GM19238 (cell line): ENCODE data around the gene HERC4.

Source experiments
- DNase-seq: peaks from one replicate; pipeline ENCODE4 v3.0.0; 2011; ENCODE audit warnings: low spot score; ENCODE audit not compliant: insufficient read length

HERC4 gene, protein sequence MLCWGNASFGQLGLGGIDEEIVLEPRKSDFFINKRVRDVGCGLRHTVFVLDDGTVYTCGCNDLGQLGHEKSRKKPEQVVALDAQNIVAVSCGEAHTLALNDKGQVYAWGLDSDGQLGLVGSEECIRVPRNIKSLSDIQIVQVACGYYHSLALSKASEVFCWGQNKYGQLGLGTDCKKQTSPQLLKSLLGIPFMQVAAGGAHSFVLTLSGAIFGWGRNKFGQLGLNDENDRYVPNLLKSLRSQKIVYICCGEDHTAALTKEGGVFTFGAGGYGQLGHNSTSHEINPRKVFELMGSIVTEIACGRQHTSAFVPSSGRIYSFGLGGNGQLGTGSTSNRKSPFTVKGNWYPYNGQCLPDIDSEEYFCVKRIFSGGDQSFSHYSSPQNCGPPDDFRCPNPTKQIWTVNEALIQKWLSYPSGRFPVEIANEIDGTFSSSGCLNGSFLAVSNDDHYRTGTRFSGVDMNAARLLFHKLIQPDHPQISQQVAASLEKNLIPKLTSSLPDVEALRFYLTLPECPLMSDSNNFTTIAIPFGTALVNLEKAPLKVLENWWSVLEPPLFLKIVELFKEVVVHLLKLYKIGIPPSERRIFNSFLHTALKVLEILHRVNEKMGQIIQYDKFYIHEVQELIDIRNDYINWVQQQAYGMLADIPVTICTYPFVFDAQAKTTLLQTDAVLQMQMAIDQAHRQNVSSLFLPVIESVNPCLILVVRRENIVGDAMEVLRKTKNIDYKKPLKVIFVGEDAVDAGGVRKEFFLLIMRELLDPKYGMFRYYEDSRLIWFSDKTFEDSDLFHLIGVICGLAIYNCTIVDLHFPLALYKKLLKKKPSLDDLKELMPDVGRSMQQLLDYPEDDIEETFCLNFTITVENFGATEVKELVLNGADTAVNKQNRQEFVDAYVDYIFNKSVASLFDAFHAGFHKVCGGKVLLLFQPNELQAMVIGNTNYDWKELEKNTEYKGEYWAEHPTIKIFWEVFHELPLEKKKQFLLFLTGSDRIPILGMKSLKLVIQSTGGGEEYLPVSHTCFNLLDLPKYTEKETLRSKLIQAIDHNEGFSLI

DNA sequence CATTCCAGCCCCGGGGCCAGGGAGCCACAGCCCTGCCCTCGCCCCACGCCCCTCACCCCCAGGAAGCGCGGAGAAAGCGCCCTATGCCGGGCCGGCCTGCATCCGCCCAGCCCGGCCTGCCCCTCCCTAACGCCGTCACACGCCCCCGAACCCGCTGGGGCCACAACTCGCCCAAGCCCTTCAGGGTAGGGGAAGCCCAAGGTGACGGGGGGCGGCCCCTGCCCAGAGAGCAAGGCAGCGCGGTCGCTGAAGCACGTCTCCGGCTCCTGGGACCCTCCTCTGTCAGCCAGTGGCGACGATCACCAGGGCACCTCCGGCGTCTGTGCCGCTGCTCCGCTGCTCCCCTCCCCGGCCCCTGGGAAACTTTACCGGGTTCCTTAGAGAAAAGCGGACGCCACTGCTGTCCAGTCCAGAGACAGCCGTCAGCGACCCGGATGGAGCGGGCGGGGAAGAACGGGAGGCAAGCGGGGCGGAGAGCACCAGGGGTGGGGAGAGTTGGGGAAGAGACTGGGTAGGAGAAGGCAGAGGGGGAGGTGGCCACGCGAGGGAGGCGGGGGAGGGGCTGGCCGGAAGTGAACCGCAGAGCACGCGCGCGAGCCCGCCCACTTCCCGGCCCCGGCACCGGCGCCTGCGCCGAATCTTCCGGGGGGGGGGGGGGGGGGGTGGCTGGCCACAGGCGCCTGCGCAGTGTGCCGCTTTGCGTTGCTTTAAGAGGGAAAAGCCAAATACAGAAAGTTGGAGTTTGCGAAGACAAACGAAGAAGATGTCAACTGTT is at the start of gene HERC4:
Gene HERC4 (minus strand): TSS at position 509 of the 775 bp plus-strand sequence. CDS start 2,175 bp downstream, outside the sequence.
- DNase-seq = peak; percentile 76

DNA sequence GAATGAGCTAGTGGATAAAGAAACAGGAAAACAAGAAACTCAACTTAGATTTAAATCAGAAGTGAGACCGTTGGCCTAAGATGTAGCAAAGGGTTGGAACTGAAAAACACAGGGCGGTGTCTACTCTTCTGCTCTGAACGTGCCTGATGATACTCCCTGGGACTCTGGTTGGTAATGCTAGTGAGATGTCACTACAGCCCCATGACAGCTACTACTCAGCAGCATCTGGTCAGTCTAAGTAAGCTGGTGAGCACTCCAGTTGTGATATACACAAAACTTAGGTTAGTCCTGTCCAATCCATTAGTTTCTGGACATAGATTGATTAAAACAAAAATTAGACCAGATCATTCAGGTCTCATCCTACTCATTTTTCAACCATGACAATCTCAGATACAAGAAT is 49.6 kb upstream of the HERC4 start:
- no peak for DNase-seq

DNA sequence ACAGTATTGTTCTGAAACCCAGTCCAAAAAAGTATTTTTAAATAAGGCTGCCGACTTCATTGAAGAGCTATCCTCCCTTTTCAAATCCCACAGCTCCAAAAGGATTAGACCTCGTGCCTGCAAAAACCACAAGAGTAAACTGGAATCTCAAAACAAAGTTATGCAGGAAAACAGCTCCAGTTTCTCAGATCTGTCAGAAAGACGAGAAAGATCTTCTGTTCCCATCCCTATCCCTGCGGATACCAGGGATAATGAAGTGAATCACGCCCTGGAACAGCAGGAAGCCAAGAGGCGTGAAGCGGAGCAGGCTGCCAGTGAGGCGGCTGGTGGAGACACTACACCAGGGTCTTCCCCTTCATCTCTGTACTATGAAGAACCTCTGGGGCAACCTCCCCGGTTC is 46.8 kb upstream of the HERC4 start:
- DNase-seq = no peak

DNA sequence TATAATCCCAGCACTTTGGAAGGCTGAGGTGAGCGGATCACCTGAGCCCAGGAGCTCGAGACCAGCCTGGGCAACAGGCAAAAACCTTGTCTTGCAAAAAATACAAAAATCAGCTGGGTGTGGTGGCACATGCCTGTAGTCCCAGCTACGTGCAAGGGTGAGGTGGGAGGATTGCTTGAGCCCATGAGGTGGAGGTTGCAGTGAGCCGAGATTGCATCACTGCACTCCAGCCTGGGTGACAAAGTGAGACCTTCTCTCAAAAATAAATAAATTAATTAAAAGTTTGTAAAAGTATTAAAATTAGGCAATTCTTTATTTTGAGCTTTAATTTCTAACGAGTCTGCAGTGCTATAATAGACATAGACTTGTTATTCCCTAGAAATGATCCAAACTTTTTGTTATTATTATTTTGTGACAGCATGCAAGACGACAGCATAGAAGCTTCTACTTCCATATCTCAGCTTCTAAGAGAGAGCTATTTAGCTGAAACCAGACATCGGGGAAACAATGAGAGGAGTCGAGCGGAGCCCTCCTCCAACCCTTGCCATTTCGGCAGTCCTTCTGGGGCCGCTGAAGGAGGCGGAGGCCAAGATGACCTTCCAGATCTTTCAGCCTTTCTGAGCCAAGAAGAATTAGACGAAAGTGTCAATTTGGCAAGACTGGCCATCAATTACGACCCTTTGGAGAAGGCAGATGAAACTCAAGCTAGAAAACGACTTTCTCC is 46.1 kb upstream of the HERC4 start:
- DNase-seq = no peak

DNA sequence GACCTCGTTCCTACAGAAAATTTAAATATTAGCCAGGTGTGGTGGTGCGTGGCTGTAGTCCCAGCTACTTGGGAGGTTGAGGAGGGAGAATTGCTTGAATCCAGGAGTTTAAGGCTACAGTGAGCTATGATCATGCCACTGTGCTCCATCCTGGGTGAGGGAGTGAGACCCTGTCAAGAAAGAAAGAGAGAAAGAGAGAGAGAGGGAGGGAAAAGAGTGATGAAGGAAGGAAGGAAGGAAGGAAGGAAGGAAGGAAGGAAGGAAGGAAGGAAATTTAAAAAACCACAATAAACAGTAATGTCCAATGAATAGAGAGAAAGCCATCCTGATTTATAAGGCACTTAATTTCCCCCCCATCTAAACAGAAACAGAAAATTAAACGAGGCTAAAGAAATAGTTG is 43.6 kb upstream of the HERC4 start:
- no peak for DNase-seq

DNA sequence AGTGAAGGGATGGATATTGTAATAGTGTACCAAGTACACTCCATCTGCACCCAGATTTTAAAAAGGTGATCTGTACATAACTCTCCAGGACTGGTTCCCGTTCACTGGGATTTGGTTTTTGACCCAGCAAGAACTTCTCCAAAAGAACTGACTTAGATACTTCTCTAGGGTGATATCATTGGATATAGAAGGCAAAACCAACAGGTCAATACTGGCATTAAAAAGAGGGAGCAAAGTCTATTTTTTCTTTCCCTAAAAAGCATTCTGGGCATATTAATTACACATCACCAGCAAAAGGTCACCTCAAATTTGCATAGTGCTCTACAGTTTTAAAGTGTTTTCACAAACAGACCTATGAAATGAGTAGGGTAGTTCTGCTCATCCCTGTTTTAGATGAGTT is 37.8 kb upstream of the HERC4 start:
- DNase-seq = no peak

DNA sequence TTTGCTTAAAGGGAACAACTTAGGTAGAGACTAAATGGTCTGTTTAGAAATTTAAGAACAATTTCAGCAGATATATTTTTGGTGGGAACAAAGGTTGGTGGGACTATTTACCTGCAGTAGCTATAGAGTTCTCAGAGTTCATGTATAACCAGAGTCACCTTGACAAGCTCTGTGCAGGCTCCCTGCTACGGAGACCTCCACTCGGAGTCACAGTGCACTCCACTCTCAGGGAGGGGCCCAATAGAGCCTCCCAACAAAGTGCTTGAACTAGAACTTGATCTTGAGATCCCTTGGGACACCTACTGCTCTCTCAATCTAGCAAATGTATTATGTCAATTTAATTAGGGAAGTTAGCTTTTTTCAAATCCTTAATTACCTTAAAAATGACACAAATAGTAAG is 36.5 kb upstream of the HERC4 start:
- DNase-seq = no peak

DNA sequence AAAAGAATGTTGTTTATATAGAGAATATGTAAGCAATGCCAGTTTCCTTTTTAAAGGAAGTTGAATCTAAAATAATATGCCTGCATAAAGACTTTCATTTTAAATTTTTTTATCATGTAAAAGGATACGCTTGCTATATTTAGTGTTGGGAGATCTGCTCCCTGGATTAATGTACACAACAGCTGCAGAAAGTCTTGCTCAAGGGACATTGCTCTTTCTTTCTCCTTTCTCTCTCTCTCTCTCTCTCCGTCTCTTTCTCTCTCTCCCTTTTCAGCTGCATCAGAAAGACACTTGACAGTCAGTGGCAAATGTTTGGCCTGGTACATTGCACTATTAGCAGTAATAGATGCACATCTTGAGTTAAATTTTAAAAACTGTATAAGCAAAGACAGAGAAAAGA is 34.9 kb upstream of the HERC4 start:
- no peak for DNase-seq

DNA sequence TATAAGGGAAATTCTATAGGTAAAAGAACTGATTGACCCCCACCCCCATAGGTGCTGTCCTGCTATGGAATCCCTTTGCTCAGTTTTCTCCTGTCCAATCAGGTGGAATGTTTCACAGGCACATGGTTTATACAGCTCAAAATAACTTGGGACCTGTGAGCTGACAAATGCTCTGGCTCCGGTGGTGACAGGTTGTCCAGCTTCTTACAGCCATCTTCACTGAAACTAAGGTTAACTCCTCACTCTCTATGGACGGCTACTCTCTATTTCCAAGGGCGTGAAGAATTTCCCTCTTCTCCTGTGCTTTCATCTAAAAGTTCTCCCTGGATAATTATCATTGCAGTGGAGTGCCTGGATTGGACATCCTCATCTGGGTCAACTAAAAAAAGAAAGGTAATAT is 34.2 kb upstream of the HERC4 start, which contains the start of gene MYPN:
Gene MYPN (plus strand): TSS at position 158 of the 400 bp plus-strand sequence. CDS start 11,951 bp downstream, outside the sequence.
- no peak for DNase-seq

DNA sequence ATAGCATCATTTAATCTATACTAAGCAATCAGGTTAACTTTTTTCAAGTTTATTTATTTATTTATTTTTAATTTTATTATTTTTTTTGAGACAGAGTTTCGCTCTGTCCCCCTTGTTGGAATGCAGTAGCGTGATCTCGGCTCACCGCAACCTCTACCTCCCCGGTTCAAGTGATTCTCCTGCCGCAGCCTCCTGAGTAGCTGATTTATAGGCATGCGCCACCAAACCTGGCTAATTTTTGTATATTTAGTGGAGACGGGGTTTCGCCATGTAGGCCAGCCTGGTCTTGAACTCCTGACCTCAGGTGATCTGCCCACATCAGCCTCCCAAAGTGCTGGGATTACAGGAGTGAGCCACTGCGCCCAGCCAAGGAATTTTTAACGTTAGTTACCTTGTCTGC is 33.6 kb upstream of the HERC4 start:
- DNase-seq = no peak

DNA sequence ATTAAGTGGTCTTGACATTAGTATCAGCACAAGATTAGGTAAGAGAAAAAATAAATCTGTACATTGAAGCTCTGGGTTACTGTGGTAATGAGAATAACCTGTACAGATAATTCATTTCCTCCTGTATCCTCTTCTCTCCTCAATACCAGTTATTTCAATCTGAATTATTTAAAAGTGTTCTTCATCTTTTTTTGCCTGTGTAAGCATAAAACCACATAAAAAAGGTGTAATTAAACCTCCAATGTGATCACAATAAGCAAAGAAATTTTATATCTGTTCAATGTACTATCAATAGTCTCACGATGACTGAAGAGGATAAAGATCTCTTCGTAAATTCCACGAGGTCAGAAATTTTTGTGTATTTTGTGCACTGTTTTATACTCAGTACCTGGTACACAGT is 33.0 kb upstream of the HERC4 start:
- no peak for DNase-seq

DNA sequence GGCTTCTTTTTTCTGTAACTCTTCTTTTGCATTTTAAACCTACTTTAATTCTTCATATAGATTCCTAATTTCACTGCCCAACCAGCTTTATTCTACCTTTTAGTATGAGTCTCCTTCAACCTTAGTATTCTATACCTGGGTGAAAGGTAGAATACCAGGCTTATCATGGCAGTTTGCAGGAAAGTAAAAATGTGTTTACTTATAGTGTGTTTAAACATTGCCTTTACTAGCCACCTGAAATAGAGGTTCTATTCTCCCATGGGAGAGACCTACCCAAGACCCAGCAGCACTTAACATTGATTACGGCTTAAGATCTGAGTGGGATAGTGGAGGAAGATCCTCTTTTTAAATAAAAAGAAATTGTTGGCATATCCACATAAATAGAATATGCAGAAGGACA is 32.6 kb upstream of the HERC4 start:
- no peak for DNase-seq

DNA sequence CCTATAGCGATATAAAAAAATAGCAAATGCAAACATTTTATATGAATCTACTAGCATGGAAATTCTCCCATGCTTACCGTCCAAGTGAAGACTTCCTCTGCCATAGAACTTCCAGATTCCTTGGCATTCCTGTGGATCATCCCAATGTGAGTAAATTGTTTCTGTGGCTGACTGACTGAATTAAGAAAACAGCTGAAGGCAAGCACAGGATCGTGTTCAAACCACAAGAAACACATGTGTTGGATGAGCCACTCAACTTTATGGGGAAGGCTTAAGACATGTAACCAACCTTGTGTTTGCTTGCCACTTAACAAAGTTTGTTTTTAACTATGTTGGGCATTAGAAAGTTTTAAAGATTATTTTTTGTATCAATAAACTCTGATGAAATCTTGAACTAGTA is 31.6 kb upstream of the HERC4 start:
- no peak for DNase-seq

DNA sequence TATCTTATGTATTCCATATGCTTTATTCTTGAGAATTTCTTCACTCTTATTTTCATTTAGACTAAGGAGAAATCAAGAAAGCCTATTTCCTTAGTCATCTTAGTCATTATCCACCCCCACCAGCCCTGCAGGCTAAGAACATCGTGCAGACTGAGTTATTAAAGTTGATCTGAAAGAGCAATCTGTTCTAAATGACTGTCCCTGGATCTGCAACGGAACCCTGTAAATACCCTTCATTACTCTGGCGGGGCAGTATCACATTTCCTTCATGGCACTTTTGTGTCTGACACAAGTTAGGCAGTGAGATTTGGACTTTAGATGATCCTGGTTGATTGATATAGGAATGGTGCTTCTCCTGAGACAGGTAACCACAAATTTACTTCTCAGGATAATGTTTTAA is 30.7 kb upstream of the HERC4 start:
- no peak for DNase-seq

DNA sequence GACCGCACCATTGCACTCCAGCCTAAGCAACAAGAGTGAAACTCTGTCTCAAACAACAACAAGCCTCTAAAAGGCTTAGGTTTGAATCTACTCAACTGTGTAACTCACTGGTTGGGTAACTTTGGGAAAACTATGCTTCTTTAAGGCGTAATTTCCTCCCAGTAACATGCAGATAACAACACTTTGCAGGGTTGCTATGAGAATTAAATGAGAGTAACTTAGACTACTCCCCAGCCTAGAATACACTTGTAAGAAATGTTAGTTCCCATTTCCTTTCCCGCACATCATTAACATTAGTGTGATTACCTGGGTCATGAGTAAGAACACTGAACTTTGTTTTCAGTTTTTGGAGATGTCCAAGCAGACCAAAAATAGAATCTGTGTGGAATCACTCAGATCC is 28.8 kb upstream of the HERC4 start:
- DNase-seq = no peak

DNA sequence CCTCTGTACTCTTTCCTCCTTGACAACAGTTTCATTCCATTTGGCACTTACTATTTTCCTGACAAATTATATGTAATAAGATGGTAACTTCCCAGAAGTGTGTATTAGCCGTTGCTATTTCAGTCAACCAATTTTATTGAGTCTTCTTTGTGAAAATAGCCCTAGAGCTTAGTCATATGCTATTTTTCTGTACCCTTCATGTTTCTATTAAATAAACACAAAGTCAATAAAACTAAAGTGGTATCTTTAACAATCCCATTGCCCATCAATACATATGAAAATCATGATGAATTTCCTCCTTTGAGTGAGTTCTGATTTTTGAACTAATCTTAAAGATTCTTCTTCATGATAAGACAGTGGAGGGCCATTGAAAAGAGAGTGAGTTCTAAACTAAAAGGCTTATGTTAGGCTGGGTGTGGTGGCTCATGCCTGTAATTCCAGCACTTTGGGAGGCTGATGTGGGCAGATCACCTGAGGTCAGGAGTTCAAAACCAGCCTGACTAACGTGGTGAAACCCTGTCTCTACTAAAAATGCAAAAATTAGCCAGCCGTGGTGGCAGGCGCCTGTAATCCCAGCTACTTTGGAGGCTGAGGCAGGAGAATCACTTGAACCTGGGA is 28.3 kb upstream of the HERC4 start:
- no peak for DNase-seq

DNA sequence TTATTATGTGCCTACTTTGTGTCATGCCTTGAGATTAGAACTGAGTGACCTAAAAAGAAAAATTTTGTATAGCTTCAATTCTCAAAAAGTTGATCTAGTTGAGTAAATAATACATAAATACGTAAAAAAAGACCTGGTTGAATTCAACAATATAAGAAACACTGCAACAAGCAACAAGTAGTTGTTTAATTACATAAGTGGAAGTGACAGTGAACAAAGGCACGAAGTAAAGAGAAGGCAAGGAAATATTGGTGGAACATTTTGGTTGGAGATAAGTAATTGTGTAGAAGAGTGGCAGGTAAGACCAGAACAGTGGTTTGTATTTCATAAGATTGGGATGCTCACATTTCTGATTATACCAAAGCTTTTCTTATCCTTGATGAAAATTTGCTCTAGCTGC is 26.0 kb upstream of the HERC4 start:
- DNase-seq = no peak

DNA sequence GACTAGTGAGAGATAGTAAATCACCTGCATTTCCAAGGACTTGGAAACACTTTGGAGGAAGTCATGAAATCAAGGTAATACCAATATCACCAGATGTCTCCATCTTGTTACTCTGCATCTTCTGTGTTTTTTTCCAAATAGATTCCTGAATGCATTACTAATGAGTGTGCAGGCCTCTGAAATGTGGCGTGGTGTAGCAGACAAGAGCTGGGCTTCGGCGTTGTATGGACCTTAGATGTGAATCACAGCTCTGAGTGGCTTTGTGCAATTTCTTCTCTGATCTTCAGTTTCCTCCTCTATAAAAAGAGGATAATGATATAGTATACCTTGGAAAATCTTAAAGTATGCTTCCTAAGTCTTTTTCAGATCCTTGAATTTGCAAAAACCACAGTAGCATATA is 24.7 kb upstream of the HERC4 start:
- DNase-seq = no peak

DNA sequence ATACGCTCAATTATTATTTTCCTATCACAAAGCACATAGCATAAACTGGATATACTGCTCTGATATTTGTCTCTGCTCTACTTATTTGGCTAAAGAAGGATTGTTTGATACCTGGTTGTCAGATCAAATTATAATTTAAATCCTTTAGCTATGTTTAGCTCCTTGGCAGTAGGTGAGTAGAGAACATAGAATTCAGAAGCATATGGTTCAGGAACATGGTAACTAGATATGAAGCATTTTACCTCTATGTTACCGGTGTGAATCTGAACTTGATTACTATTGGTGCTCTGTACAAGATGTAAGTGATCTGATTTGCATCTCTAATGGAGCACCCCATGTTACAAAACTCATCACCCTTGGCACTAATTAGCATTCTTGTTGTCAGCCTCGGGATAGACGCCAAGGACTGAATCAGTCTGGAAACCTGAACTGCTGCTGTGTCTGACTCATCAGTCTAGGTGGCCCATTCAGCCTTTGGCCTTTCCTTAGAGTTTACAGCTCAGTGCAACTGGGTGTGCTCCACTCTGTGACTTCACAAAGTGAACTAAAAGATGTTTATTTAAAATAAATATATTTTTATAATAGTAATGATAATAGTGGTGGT is 21.9 kb upstream of the HERC4 start:
- DNase-seq = no peak

DNA sequence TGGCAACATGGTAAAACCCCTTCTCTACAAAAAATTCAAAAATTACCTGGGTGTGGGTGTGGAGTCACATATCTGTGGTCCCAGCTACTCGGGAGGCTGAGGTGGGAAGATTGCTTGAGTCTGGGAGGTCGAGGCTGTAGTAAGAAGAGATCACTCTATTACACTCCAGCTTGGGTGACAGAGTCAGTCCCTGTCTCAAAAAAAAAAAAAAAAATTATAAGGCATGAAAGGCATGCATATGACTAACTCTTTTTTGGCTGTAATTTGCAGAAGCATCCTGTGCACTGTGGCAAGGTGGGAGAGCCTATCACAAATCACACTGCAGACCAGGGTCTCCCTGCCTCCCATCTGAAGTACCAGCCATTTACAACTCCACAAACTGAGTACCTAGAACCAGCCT is 20.1 kb upstream of the HERC4 start:
- DNase-seq = no peak
